Keratinocyte (primary cell): Measurements from ENCODE around the gene WNT7B.

Experiments used
- EZH2 ChIP-seq: IDR thresholded peaks from one replicate; pipeline ENCODE4 v1.6.1; 2012; ENCODE audit warnings: inconsistent platforms, mild to moderate bottlenecking, low read length, moderate library complexity
- TF ChIP-seq, protein P1 (sequence below), 3 experiments: IDR thresholded peaks in 1 of 3; conservative IDR thresholded peaks in 1 of 3; optimal IDR thresholded peaks in 1 of 3; 2 replicates in 2 of 3; 3 replicates in 1 of 3; pipeline versions ENCODE3 to v1.5.1; 2011; ENCODE audit warnings: low read length in 3 of 3, mild to moderate bottlenecking in 3 of 3, moderate library complexity in 2 of 3, control low read depth in 1 of 3, inconsistent platforms in 1 of 3; ENCODE audit not compliant: insufficient read depth in 2 of 3; ENCODE audit errors: extremely low read depth in 1 of 3

DNA sequence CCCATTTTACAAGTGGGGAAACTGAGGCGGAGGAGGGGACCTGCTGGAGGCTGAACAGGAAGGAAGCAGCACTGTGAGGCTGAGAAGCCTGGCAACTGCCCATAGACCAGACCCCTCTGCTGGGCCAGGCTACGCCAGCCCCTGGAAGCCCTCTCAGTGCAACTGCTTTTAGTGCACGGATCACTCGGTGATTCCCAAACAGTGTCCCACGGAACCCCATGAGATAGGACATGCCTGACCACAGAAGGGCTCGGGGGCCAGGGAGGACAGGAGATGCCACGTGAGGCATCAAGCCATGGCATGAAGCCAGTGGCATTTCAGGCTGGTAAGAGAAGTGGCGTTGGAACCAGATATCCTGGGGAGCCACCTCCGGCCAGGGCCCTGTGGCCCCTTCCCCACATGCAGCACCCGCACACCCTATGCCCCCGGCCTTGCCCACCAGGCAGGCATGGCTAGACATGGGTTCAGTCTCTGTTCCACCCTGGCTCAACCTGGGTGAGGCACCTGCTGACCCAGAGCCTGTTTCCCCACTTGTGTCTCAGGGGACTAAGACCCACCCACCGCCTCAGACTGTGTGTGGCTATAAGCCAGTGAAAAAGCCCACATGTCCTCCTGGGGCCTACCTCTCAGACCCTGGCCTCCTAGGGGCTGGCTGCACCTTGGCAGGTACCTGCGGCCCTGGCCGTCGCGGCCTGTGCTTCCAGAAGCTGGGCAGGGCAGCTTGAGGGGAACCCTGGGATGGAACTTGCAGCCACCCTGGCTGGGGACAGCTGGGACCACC, 84.1 kb downstream of the WNT7B start:
- TF ChIP-seq, protein P1, sequence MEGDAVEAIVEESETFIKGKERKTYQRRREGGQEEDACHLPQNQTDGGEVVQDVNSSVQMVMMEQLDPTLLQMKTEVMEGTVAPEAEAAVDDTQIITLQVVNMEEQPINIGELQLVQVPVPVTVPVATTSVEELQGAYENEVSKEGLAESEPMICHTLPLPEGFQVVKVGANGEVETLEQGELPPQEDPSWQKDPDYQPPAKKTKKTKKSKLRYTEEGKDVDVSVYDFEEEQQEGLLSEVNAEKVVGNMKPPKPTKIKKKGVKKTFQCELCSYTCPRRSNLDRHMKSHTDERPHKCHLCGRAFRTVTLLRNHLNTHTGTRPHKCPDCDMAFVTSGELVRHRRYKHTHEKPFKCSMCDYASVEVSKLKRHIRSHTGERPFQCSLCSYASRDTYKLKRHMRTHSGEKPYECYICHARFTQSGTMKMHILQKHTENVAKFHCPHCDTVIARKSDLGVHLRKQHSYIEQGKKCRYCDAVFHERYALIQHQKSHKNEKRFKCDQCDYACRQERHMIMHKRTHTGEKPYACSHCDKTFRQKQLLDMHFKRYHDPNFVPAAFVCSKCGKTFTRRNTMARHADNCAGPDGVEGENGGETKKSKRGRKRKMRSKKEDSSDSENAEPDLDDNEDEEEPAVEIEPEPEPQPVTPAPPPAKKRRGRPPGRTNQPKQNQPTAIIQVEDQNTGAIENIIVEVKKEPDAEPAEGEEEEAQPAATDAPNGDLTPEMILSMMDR (optimal IDR thresholded peaks at IDR 0.05 in 1 of 3, IDR thresholded peaks at IDR 0.05 in 1 of 3, conservative IDR thresholded peaks at IDR 0.05 in 1 of 3; ENCODE audit: extremely low read depth in 1 of 3, insufficient read depth in 2 of 3, low read length in 3 of 3), result no peak
- TF ChIP-seq EZH2, result no peak
